NCI-H345 treated with DMSO at 0.1 percent for 48 hours (cell line): Measurements from ENCODE around the gene NOPCHAP1.
"Not testable (repeated sequence)": the region's sequence is repeated elsewhere in the genome, so short reads cannot be mapped to it uniquely, and the experiment has no call there.

Source experiments
- DNase-seq: peaks from one replicate; lab custom pipeline; 2025; ENCODE audit not compliant: unreplicated experiment; lab: John Stamatoyannopoulos, UW

Gene NOPCHAP1

GRCh38 chr12:104986022-104986941, at the start of gene NOPCHAP1:
NOPCHAP1 (plus strand) TSS chr12:104986316; CDS start chr12:104986353, 37 bp downstream.
- peak; percentile 92 for DNase-seq

GRCh38 chr12:104938371-104938770, 47.7 kb upstream of the NOPCHAP1 start:
- DNase-seq: no peak

GRCh38 chr12:104939089-104939488, 47.0 kb upstream of the NOPCHAP1 start:
- no peak for DNase-seq

GRCh38 chr12:104941454-104941853, 44.7 kb upstream of the NOPCHAP1 start:
- DNase-seq: no peak

GRCh38 chr12:104942075-104942474, 44.0 kb upstream of the NOPCHAP1 start:
- DNase-seq: no peak

GRCh38 chr12:104943401-104943800, 42.7 kb upstream of the NOPCHAP1 start:
- not testable (repeated sequence) for DNase-seq

- no peak for DNase-seq
These were observed 41.9 kb upstream of the NOPCHAP1 start for GRCh38 chr12:104944252-104944651.

GRCh38 chr12:104948716-104949115, 37.4 kb upstream of the NOPCHAP1 start:
- not testable (repeated sequence) for DNase-seq

GRCh38 chr12:104951759-104952509, 34.2 kb upstream of the NOPCHAP1 start:
- no peak for DNase-seq

- no peak for DNase-seq
These were observed 33.3 kb upstream of the NOPCHAP1 start for GRCh38 chr12:104952816-104953215.

- DNase-seq: no peak
These were observed 32.8 kb upstream of the NOPCHAP1 start for GRCh38 chr12:104953323-104953722.

GRCh38 chr12:104955703-104956102, 30.4 kb upstream of the NOPCHAP1 start:
- no peak for DNase-seq

GRCh38 chr12:104956870-104957718, 29.0 kb upstream of the NOPCHAP1 start:
- DNase-seq: no peak

- DNase-seq: peak; percentile 13
These were observed 28.5 kb upstream of the NOPCHAP1 start for GRCh38 chr12:104957719-104958000.

GRCh38 chr12:104958001-104958804, 27.9 kb upstream of the NOPCHAP1 start, which contains the start of gene SLC41A2:
SLC41A2 (minus strand) TSS chr12:104958290; CDS start chr12:104928527, 29,763 bp downstream.
- peak; percentile 55 for DNase-seq

GRCh38 chr12:104958805-104959334, 27.2 kb upstream of the NOPCHAP1 start:
- DNase-seq: peak; percentile 51

GRCh38 chr12:104959335-104959841, 26.7 kb upstream of the NOPCHAP1 start:
- DNase-seq: no peak

GRCh38 chr12:104960464-104960863, 25.7 kb upstream of the NOPCHAP1 start:
- no peak for DNase-seq

GRCh38 chr12:104963757-104964156, 22.4 kb upstream of the NOPCHAP1 start:
- no peak for DNase-seq
